Endothelial cell (in vitro differentiated cells): ENCODE measurements around the gene HAP1. TPM values are rescaled to one million over a fixed set of nuclear protein-coding genes. Genes with fewer than 3 reads are reported as not detected.

Experiments
- DNase-seq: peaks from one replicate; pipeline ENCODE4 v3.0.0; 2021; ENCODE audit warnings: low spot score
- H3K27ac Mint-ChIP-seq: one replicate; pipeline ENCODE4 v1.8.0; 2021; ENCODE audit warnings: mixed read lengths, inconsistent platforms; ENCODE audit not compliant: unreplicated experiment
- H3K27me3 Mint-ChIP-seq: one replicate; pipeline ENCODE4 v1.8.0; 2021; ENCODE audit warnings: mild to moderate bottlenecking, moderate library complexity, mixed read lengths, inconsistent platforms; ENCODE audit not compliant: unreplicated experiment
- H3K36me3 Mint-ChIP-seq: one replicate; pipeline ENCODE4 v1.8.0; 2021; ENCODE audit warnings: mild to moderate bottlenecking, low read depth, mixed read lengths, inconsistent platforms; ENCODE audit not compliant: unreplicated experiment
- H3K4me1 Mint-ChIP-seq: one replicate; pipeline ENCODE4 v1.8.0; 2021; ENCODE audit warnings: mild to moderate bottlenecking, mixed read lengths, inconsistent platforms; ENCODE audit not compliant: unreplicated experiment
- H3K4me3 Mint-ChIP-seq: one replicate; pipeline ENCODE4 v1.8.0; 2021; ENCODE audit warnings: mild to moderate bottlenecking, mixed read lengths, inconsistent platforms; ENCODE audit not compliant: unreplicated experiment
- H3K9me3 Mint-ChIP-seq: one replicate; pipeline ENCODE4 v1.8.0; 2021; ENCODE audit warnings: mixed read lengths, inconsistent platforms; ENCODE audit not compliant: unreplicated experiment
- total RNA-seq: library from RNA; stranded (reverse); fragmentation: NEBNext Ultra II Directional; extraction: Animal tissue kit (Norgen Biotek cat#: 25700); gene quantifications from one replicate; pipeline ENCODE4 v1.2.1, GENCODE V29; 2021; ENCODE audit not compliant: unreplicated experiment
- TF ChIP-seq, protein P1 (sequence below): fragments of 200-600 bp; sonication (generic); IDR thresholded peaks from one replicate; pipeline ENCODE4 v1.5.0; 2021; ENCODE audit warnings: antibody characterized with exemption; ENCODE audit not compliant: unreplicated experiment

Gene HAP1
- total RNA-seq, 1 donor from 2014 or later: 18.1 TPM

DNA sequence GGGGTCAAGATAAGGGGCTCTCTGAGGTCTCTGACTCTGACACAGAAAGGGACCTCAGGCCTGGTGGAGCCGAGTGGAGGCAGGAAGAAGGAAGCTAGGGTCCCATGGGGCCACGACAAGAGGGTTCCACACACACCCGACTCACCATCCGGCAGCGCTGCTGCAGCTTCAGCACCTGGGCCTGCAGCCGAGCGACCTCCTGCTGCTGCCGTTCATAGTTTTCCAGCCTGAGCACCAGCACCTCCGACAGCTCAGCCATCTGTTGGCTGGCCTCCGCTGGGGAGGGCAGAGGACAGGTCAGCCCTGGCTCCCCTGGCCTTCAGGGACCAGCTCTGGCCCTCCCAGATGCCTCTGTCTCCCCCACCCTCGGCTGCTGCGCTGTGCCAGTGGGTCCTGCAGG, 6.4 kb downstream of the HAP1 start:
- peaks cover 10% of the 10 kb centered on the region for H3K4me1 Mint-ChIP-seq
- DNase-seq: no peak
- TF ChIP-seq, protein P1, sequence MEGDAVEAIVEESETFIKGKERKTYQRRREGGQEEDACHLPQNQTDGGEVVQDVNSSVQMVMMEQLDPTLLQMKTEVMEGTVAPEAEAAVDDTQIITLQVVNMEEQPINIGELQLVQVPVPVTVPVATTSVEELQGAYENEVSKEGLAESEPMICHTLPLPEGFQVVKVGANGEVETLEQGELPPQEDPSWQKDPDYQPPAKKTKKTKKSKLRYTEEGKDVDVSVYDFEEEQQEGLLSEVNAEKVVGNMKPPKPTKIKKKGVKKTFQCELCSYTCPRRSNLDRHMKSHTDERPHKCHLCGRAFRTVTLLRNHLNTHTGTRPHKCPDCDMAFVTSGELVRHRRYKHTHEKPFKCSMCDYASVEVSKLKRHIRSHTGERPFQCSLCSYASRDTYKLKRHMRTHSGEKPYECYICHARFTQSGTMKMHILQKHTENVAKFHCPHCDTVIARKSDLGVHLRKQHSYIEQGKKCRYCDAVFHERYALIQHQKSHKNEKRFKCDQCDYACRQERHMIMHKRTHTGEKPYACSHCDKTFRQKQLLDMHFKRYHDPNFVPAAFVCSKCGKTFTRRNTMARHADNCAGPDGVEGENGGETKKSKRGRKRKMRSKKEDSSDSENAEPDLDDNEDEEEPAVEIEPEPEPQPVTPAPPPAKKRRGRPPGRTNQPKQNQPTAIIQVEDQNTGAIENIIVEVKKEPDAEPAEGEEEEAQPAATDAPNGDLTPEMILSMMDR: no peak

DNA sequence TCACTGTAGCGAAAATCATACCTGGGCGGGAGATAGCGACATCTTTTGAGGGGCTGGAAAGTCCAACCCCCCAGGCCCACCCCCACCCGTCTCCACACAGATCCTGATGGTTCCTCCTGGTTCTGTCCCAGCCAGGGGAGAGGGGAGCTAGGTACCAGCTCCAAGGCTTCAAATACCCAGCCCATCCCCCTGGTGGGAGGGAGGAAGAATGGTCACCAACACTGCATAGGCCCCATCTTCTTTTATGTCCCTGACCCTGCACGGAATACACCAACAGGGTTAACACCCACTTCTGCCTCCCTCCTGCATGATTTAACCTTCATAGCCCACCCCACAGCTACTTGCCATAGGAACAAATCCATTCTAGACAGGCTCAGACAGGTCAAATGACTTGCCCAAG, 9.3 kb downstream of the HAP1 start:
- TF ChIP-seq, protein P1: peak; percentile 15
- no peaks in the 10 kb centered on the region for H3K4me1 Mint-ChIP-seq
- H3K27ac Mint-ChIP-seq: peak overlapping the region; percentile 25

More for the DNA sequence above, 6.4 kb downstream of the HAP1 start:
- peaks cover 3% of the 10 kb centered on the region for H3K27me3 Mint-ChIP-seq
- no peak overlapping the region for H3K27ac Mint-ChIP-seq
- no peak overlapping the region for H3K4me3 Mint-ChIP-seq
- H3K36me3 Mint-ChIP-seq: peaks cover 19% of the 10 kb centered on the region
- H3K9me3 Mint-ChIP-seq: no peaks in the 10 kb centered on the region

DNA sequence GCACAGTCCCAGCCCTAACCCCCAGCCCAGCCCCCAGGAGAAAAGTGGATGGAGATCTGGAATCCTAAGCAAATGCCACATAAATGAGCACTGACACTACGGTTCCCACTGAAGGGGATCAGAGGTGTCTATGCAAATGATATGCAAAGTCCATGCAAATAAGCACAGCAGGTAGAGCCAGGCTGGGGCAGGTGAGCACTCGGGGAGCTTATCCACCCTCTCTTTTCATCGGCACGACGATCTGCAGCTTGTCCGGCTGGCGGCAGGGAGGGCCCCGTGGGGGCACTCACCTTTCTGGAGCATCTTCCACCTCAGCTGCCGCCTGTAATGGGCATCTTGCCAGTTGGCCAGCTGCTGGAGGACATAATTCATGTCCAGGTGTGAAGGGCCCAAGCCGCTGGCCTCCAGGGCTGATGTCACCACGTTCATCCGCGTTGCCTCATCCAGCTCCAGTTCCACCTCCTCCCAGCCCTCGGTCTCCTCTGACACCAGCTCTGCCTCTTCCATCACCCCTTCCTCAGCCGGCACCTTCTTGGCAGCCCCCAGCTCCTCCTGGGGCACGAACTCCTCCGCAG, 9.9 kb downstream of the HAP1 start:
- Mint-ChIP-seq H3K27ac (no peak overlapping the region), H3K4me1 (no peaks in the 10 kb centered on the region), H3K4me3 (no peak overlapping the region), H3K27me3 (peaks cover 7% of the 10 kb centered on the region), H3K9me3 (no peaks in the 10 kb centered on the region), H3K36me3 (peaks cover 14% of the 10 kb centered on the region)
- no peak for DNase-seq
- TF ChIP-seq, protein P1: no peak

More for the DNA sequence above, 9.3 kb downstream of the HAP1 start:
- H3K4me3 Mint-ChIP-seq: peak overlapping the region; percentile 39
- peaks cover 7% of the 10 kb centered on the region for H3K27me3 Mint-ChIP-seq
- no peaks in the 10 kb centered on the region for H3K9me3 Mint-ChIP-seq
- no peak for DNase-seq
- peaks cover 14% of the 10 kb centered on the region for H3K36me3 Mint-ChIP-seq

DNA sequence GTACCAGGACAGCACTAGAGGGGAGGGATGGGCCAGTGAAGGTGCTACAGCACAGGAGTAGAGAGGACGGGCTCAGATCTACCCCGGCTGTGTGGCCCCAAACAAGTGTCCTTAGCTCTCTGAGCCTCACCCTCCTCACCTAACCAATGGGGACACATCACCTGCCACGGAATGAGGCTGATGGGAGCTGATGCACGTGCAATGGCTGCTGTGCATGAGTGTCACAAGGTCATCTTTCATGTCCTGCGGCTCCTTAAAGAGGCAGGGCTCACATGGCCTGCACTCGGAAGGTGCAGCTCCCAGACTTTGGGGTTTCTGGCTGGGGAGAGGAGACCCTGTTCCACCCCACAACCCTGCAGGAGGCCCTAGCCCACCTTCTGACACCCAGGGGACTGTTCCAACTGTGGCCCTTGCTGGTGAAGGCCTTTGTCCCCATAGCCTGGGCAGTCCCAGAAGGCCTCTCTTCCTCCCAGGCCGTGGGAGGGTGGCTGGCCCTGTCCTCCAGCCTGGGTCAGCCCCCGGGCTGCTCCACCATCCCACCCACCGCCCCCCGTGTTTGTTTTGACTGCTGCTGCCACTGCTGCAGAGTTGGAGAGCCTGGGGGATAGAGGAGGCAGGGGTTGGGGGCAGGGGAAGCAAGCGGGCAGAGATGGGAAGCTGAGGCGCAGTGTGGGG, 10.5 kb downstream of the HAP1 start:
- H3K4me1 Mint-ChIP-seq: no peaks in the 10 kb centered on the region
- peaks cover 14% of the 10 kb centered on the region for H3K36me3 Mint-ChIP-seq
- H3K27ac Mint-ChIP-seq: no peak overlapping the region
- H3K27me3 Mint-ChIP-seq: peaks cover 7% of the 10 kb centered on the region
- TF ChIP-seq, protein P1: no peak
- no peaks in the 10 kb centered on the region for H3K9me3 Mint-ChIP-seq
- no peak overlapping the region for H3K4me3 Mint-ChIP-seq
- DNase-seq: no peak

DNA sequence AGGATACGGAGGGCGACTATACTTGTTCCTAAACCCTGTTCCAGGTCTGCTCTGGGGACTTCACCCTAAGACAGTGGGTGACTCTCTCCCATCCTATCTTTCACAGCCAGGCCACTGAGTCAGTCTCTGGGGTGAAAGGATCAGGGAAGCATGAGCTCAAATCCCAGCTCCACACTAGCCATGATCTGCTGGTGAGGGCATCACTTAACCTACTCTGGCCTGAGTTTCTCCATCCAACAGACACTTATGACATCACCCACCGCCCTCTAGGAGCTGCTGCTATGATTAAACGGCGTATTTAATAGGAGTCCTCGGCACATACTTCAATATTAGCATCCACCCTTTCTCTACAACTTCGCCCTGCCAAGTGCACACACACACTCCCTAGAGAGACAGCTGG, 12.2 kb downstream of the HAP1 start:
- TF ChIP-seq, protein P1: no peak
- H3K4me3 Mint-ChIP-seq: no peak overlapping the region

More for the DNA sequence above, 12.2 kb downstream of the HAP1 start:
- Mint-ChIP-seq H3K36me3 (peaks cover 14% of the 10 kb centered on the region), H3K27ac (no peak overlapping the region), H3K9me3 (no peaks in the 10 kb centered on the region), H3K4me1 (peaks cover 14% of the 10 kb centered on the region), H3K27me3 (peaks cover 4% of the 10 kb centered on the region)
- DNase-seq: no peak
